AG04449 (cell line): Measurements from ENCODE around the gene ZDHHC3.
A peak's percentile ranks its signal among the peaks of the same experiment; 100 is the strongest.

Experiments used
- CTCF ChIA-PET: fragments of 350-600 bp; formaldehyde crosslinking; extraction: SDS; loops from one replicate; lab custom pipeline; 2021; ENCODE audit warnings: antibody characterized with exemption; lab: Yijun Ruan, JAX
- POLR2A ChIA-PET: fragments of 400-600, 350-600 bp; formaldehyde crosslinking; extraction: SDS; loops from one replicate; lab custom pipeline; 2020; ENCODE audit warnings: antibody characterized with exemption, inconsistent platforms; lab: Yijun Ruan, JAX
- DNase-seq: peaks from one replicate; pipeline ENCODE4 v3.0.0-alpha.2; 2010; ENCODE audit warnings: low read depth, low spot score
- H3K4me3 ChIP-seq: 2 replicates; pipeline ENCODE4 v1.5.1; 2011; ENCODE audit warnings: low read depth, mild to moderate bottlenecking, control low read depth, low read length
- TF ChIP-seq, protein P1 (sequence below): IDR thresholded peaks from one replicate; pipeline ENCODE4 v1.5.1; 2011; ENCODE audit warnings: mild to moderate bottlenecking, moderate library complexity, low read length, control low read depth, inconsistent platforms; ENCODE audit not compliant: insufficient read depth; ENCODE audit errors: missing control alignments

ZDHHC3 gene

DNA sequence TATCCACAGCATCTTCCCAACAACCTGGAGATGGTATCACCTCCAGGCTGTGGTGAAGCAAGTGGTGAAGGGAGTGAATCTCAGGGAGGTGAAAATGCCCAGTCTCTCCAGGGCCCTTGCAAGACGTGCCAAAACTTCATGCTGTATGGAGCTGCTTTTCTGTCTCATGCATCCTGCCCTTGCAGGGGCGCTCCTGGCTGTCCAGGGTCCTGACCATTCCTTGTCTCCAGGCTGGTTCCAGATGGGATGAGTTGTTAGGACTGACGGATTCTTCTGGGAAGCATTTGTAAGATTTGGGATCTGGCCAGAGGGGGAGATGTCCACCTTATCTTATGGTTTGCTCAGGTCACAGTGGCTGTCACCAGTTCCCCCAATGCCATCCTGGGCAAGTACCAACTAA lies 85.7 kb downstream of the ZDHHC3 start:
- no peak overlapping the region for H3K4me3 ChIP-seq
- ChIA-PET CTCF (no interaction called here), POLR2A (no interaction called here)
- no peak for DNase-seq
- TF ChIP-seq, protein P1, sequence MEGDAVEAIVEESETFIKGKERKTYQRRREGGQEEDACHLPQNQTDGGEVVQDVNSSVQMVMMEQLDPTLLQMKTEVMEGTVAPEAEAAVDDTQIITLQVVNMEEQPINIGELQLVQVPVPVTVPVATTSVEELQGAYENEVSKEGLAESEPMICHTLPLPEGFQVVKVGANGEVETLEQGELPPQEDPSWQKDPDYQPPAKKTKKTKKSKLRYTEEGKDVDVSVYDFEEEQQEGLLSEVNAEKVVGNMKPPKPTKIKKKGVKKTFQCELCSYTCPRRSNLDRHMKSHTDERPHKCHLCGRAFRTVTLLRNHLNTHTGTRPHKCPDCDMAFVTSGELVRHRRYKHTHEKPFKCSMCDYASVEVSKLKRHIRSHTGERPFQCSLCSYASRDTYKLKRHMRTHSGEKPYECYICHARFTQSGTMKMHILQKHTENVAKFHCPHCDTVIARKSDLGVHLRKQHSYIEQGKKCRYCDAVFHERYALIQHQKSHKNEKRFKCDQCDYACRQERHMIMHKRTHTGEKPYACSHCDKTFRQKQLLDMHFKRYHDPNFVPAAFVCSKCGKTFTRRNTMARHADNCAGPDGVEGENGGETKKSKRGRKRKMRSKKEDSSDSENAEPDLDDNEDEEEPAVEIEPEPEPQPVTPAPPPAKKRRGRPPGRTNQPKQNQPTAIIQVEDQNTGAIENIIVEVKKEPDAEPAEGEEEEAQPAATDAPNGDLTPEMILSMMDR: no peak

DNA sequence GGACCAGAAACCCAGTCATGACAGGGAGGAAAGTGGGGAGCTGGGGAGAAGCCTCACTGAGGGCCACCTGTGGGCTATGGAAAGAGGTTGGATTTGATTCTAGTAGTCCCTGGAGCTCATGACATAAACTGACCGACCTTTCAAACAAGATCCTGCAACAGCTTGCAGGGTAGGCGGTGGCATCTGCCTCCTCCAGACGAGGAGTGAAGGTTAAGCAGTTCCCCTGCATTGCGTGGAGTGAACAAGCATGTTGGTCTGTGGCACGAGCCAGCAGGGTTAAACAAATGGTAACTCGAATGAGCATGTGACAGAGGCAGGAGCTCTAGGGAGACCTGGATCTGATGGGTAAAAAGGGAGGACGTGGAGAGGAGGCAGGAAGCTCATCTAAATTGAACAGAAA lies 88.9 kb downstream of the ZDHHC3 start:
- ChIA-PET POLR2A (no interaction called here), CTCF (interaction anchor here (1.1 kb wide), 1 partner anchor 20 kb away, joined by 3 read pairs; no protein-coding TSS in a partner anchor)
- DNase-seq: no peak
- no peak overlapping the region for H3K4me3 ChIP-seq
- TF ChIP-seq, protein P1: no peak

DNA sequence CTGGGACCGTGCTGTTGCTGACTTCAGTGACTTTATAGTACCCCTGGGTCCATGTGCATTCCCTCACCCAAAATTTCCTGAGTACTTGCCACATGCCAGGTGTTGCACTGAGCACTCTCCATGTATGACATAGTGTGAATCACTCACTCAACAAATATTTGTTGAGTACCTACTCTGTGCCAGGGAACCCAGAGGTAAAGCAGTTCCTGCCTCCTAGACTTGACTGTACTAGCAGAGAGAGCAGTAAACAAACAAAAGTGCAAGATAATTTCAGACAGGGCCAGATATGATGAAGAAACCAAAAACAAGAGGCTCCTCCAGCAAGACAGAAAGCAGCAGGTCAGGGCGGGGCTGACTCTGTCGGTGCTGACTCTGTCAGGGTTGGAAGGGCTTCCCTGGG lies 89.4 kb downstream of the ZDHHC3 start:
- TF ChIP-seq, protein P1: no peak
- no peak for DNase-seq
- H3K4me3 ChIP-seq: no peak overlapping the region
- ChIA-PET POLR2A (no interaction called here), CTCF (interaction anchor here (1.0 to 1.1 kb wide), 3 partner anchors 8 to 124 kb away, joined by 3 read pairs; no protein-coding TSS in a partner anchor)

DNA sequence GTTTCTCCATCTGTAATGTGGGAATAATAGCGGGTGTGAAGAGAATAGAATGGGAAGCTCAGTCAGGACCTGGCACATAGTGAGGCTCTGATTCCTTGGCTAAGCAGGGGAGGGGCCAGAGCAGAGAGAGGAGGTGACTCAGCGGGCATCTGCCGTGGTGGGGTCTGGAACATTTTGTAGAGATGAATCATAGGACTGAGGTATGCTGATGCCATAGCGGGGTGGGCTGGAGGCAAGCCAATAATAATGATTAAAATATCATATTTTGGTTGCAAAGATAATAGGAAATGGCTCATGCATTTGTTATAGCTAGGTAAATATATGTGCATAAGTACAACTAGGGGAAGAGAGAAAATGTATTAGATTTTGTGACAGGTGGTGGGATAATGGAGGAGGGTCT lies 90.4 kb downstream of the ZDHHC3 start:
- TF ChIP-seq, protein P1: no peak
- DNase-seq: peak; percentile 72
- POLR2A ChIA-PET: no interaction called here
- no peak overlapping the region for H3K4me3 ChIP-seq
- CTCF ChIA-PET: interaction anchor here (1.0 to 1.3 kb wide), 3 partner anchors 9 to 123 kb away, joined by 3 read pairs; no protein-coding TSS in a partner anchor

DNA sequence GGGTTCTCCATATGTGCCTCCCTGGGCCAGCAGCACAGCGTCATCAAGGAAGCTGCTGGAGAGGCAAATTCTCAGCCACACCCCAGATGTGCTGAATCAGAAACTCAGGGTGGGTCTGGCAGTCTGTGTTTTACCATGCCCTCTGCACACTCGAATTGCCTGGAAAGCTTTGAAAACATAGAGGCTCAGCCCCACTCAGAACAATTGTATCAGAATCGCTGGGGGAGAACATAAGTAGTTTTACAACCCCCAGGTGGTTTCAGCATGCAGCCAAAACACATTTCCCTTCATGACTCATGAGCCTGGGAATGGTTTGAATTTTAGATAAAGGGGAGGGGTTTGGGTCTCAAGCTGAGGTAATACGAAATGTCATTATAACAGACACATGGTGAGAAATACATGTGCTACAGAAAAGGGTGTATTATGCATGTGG lies 92.0 kb downstream of the ZDHHC3 start:
- CTCF ChIA-PET: interaction anchor here (0.8 to 1.6 kb wide), 4 partner anchors 10 to 31 kb away, joined by 3 to 5 read pairs (median 4); partner anchors contain the start of gene TGM4
- TF ChIP-seq, protein P1: no peak
- peak; percentile 80 for DNase-seq
- H3K4me3 ChIP-seq: no peak overlapping the region
- POLR2A ChIA-PET: interaction anchor here (0.6 kb wide), 1 partner anchor 9 kb away, joined by 3 read pairs; no protein-coding TSS in a partner anchor

DNA sequence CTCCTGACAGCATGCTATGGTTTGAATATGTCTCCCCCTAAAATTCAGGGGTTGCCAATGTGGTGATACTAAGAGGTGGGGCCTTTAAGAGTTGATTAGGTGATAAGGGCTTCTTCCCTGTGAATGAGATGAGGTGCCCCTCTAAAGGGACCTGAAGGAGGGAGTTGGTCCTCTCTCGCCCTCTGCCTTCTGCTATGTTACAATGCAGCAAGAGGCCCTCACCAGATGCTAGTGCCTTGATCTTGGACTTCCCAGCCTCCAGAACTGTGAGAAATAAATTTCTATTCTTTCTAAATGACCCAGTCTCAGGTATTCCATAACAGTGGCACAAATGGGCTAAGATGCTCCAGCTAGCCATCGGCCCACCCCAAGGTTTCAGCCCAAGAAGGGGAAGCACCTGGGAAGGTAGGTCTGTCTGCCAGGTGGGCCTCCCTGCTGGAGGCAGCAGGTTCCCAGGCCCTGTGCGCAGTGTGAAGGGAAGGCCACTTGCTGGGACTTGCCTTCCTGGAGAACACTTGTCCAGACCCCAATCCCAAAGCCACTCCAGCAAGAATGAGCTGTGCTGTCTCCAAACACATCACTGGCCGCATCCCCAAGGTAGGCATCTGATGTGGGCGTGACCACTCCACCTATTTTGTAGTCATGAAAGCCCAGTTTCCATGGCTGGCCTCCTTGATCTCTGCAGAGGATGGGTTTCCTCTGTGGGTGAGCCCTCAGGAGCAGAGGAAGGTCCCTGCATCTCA lies 92.6 kb downstream of the ZDHHC3 start:
- TF ChIP-seq, protein P1: no peak
- CTCF ChIA-PET: interaction anchor here (0.7 to 1.6 kb wide), 4 partner anchors 9 to 32 kb away, joined by 3 to 5 read pairs (median 4); partner anchors contain the start of gene TGM4
- H3K4me3 ChIP-seq: no peak overlapping the region
- DNase-seq: no peak
- POLR2A ChIA-PET: no interaction called here
